Measurements from ENCODE around the gene NUP58.

Gene NUP58, protein sequence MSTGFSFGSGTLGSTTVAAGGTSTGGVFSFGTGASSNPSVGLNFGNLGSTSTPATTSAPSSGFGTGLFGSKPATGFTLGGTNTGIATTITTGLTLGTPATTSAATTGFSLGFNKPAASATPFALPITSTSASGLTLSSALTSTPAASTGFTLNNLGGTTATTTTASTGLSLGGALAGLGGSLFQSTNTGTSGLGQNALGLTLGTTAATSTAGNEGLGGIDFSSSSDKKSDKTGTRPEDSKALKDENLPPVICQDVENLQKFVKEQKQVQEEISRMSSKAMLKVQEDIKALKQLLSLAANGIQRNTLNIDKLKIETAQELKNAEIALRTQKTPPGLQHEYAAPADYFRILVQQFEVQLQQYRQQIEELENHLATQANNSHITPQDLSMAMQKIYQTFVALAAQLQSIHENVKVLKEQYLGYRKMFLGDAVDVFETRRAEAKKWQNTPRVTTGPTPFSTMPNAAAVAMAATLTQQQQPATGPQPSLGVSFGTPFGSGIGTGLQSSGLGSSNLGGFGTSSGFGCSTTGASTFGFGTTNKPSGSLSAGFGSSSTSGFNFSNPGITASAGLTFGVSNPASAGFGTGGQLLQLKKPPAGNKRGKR

DNA sequence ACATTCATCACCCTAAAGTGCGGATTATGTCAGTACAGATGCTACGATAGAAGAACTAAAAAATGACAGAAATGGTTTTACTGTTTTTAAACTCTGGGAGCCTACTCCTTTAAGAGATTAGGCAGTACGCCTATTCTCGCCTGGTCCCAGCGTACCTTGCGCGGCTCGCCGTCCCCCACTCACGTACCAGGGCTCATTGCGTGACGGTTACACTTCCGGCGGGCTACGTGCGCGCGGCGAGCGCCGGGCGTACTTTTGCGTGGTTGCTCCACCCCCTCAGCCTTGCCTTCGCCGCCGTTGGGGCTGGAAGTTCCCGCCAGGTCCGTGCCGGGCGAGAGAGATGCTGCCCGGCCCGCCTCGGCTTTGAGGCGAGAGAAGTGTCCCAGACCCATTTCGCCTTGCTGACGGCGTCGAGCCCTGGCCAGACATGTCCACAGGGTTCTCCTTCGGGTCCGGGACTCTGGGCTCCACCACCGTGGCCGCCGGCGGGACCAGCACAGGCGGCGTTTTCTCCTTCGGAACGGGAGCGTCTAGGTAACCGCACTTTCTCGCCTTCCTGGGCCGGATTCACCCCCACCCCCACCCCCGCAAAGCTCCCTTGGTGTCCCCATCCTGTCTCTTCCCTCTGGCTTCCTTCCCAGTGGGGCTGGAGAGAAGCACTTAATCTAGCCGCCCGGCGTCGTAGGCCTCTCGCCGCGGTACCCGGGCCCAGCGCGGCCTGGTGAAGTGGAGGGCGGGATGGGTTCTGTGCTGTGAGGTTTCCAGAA, at the start of gene NUP58:
Gene NUP58, plus strand, starts transcription at position 279 of the 767 bp plus-strand sequence. Its CDS starts 149 bp downstream, at position 428.
- DNase-seq (ENCODE audit: low spot score), result peak; percentile 98

DNA sequence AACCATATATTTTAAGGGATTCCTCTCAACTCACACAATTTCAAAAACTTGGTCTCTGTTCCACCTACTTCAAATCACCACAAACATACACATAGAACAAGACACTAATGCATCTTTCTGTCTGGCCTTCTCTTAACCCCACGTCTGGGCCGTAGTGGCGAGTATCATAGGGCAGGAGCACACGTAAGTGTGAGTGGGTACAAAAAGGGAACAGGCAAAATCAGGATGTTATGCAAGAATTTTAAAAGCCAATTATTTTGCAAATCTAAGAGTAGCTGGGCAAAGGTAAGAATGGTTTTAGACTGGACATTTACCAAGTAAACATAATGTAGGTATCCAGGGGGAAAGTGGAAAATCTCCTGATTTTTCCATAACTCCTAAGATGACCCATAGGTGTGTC, 49.2 kb upstream of the NUP58 start:
- no peak for DNase-seq (ENCODE audit: low spot score)

DNA sequence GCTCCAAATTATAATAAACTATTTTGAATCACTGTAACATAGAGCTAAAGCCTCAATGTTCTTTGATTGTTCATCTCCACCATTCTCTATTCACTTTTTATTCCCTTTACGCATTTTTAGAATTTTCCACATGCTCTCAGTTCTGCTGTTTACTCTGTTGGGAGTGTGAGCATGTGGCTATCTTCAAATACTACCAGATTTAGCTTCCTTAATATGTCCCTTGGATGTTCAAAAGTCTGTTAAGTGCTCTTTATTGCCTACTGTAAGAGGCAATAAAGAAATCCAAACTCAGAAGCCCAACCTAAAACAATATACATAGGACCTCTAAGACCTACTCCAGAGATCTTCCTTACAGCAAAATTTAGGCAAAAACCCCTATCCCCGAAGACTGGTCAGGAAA, 48.7 kb upstream of the NUP58 start:
- no peak for DNase-seq (ENCODE audit: low spot score)

DNA sequence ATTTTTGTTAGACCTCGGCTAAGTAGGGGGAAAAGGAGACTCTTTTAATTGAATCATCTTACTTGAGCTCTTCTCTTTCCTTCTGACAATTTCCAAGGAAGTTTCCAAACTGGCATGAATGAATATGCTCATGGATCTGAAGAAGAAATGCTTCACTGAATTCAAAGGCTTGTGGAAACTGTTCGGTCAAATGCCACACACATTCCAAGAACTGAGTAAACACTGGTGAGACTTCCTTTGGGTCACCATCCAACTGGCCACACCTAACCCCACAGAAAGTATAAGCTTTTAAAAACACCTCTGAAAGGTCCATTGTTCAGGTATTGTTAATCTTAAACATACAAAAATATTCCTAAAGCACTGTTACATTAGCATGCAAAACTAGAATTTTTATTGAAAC, 47.7 kb upstream of the NUP58 start:
- no peak for DNase-seq (ENCODE audit: low spot score)

DNA sequence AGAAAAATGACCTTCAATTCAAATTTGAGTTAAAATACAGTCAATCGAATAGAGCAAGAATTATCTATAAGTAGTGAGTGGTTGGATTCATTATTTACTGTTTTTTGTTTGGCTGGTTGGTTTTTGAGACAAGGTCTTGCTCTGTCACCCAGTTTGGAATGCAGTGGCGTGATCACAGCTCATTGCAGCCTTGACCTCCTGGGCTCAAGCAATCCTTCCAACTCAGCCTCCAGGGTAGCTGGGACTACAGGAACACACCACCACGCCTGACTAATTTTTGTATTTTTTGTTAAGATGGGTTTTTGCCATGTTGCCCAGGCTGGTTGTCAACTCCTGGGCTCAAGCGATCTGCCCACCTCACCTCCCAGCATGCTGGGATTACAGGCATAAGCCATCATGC, 39.2 kb upstream of the NUP58 start:
- no peak for DNase-seq (ENCODE audit: low spot score)

DNA sequence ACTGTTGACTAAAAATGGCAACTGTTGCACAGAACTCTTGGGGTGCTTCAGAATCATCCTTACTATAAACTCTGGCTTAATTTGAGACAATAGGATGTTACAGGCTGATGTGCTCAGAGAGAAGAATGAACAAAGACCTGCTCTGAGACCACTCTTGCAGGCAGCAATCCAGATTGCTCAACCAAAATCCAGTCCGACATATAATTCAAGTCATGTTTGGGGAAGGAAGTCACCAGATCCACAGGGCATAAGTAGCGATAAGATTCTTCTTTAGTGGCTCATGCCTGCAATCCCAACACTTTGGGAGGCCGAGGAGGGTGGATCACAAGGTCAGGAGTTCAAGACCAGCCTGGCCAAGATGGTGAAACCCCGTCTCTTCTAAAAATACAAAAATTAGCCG, 34.7 kb upstream of the NUP58 start:
- no peak for DNase-seq (ENCODE audit: low spot score)

DNA sequence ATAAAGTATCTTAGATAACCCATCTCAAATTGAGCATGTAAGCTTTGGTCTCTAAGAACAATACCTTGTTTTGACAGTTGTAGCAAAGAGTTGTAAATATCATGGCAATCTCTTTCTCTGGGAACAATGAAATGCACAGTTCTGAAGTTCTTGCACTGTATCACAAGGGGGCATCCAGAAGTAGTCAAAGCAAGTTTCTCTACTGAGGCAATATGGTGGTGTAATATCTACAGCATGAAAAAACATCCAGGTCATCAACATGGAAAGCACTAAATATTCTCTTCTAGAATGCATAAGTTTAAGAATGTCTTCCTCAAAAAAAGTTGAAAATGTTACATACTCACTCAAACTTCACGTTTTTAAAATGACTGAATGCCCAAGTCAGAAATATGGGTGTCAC, 33.7 kb upstream of the NUP58 start:
- DNase-seq (ENCODE audit: low spot score), result peak; percentile 18

DNA sequence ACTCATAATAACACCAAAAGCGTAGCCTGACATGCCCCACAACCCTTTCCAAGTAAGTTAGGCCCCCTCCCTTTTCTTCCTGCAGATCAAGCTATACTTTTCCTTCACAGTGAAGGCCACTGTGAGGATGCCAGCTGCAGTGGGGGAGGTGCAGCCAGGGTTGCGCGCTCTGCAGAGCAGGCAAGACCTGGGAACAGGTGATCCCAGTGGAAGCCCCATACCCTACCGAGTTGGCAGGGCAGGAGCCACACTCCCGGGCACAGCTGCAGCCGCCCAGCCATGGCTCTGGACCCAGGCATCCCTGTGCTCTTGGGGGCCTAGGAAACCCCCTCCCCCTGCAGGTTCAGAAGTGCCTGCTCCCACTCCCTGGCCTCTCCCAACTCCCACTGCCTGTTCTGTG, 32.9 kb upstream of the NUP58 start:
- no peak for DNase-seq (ENCODE audit: low spot score)

DNA sequence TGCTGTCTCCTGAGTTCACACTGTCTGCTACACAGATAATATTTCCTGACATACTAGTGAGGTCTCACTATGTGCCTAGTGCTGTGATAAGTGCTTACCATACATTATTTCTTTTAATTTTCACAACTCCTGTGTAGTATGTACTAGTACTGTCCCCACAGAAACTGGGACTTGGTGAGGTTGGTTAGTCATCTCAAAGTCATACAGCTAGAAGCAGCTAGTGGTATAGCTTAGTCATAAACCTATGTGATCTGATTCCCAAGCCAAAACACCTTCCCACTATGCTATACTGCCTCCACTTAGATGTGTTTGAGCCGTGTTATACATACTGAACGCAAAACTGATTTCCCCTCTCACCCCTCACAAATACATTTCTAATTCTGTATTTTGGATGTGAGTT, 24.7 kb upstream of the NUP58 start:
- DNase-seq (ENCODE audit: low spot score), result no peak

DNA sequence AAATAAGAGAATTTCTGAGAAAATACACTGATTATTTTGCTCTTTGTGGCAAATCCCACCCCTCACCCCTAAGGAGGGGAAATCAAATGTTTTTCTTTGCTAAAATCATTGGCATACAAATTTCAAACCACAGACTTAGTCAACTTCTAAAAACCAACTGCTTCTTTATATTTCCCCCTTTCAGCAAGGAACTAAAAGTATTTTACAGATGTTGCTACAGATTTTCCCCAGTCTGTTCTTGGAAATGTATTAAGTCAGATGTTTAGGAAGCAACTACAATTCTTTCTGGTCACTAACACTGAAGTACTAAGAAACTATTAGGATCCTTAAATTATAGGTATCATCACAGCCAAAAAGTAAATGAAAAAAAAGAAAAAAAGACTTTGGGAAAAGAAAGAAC, 21.0 kb upstream of the NUP58 start:
- no peak for DNase-seq (ENCODE audit: low spot score)

DNA sequence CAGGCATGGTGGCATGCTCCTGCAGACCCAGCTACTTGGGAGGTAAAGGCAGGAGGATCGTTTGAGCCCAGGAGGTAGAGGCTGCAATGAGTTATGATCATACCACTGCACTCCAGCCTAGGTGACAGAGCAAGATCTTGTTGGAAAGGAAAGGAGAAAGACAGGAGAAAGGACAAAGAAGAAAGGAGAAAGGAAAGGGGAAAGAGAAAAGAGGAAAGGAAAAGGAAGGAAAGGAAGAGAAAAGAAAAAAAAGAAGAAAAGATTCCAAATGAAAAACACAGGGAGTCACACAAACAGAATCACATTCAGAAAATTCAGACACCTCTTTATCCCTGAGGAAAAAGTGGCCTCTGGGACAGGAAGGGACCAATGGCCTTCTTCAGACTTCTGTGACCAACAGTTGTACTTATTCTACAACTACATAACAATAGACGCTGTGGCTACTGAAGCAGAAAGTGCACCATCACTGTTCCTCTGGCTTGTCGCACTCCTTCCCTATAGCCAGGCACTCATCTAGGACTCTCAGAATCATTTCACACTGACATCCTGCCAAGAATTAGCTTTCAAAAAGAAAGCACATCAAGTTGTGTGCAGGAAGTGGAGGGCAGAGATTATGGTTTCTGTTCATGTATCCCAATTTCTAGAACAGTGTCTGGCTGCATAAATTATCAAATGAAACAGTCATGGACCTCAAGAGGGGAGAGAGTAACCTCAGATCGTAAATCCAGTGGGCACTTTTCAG, 20.1 kb upstream of the NUP58 start:
- DNase-seq (ENCODE audit: low spot score), result peak; percentile 17

DNA sequence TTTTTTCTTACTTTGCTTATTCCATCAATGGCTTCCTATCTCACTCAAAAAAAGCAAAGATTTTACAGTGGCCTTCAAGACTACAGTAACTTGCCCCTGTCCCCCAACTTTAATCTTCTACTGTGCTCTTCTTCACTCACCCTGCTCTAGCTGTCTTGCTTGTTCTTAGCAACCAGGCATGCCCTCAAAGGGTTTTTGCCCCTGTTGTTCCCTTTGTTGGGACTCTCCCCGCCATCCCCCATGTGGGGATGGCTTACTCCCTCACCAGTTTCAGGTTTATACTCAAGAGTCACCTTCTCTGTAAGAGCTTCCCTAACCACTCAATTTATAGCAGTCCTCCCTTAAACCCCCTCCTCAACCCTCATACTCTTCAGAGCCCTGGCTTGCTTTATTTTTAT, 19.5 kb upstream of the NUP58 start:
- no peak for DNase-seq (ENCODE audit: low spot score)

DNA sequence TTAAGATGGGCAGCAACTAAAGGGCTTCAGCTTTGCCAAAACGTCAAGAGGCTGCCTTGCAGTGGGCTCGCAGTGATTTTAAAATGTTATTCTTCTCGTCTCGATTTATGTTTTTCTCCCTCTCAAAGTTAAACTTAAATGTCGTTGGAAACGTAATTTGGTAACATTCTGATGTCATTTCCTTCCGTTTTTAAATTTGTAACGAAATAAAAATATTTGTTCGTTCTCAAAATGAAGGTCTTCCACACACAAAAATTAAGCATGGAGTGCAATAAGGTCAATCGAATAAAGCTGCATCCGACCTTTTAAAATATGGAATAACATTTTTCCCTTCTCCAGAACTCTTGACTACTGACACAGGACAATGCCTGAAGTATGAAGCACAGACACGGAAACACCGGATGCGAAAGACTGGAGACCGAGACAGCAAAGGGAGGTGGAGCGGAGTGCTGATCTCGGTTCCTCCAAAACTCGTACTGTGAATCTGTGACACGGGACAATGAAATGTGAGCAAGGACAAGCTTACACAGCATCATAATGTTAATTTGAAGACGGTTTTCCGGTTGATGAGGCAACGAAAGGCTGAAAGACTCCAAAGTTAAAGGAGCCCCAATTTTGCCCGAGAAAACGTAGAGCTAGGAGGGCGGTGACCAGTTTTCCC, 15.0 kb upstream of the NUP58 start:
- peak; percentile 60 for DNase-seq (ENCODE audit: low spot score)

DNA sequence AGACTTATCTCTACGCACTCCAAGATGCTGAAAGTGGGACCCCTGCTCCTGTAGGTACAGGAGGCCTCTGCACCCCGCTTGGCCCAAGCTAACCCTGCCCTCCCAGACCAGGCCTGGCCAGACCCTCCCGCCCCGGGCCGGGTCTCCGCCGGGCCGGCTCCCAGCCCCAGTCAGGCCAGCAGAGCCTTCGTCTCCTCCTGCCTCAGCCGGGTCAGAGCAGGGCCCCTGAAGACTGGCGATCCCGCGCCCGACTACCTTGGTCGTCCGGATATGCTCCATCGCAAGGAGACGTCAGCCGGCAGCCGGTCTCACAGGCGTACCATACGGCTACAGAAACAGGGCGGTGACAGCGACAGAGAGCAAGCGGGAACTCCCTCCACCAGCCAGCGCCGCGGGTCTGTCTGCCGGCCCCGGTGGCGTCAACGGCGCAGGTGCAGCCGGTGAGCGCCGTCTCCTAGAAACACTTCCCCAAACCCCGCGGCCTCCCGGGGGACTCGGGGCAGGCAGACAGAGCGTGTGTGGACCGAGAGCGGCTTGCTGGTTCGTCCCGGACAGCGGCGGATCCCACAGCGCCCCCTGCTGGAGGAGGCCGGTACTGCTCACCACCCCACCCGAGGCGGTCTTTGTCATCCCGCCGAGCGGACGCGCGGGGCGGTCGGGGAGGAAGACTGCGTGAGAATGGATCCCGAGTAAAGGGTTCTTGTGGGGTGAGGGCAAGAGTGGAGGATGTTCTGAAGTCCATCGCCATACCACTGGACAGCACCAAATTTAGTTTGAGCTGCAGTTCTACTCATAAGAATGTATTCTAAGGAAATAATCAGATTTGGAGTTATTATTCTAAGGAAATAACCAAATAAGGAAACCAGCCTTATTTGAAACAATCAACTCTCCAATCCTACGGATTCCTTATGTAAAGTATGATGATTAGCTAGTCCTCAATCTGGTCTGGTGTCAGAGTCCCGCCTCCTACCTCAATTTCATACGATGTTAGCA, 14.2 kb upstream of the NUP58 start, which contains the start of gene MTMR6:
Gene MTMR6, minus strand, starts transcription at position 520 of the 993 bp plus-strand sequence. Its CDS starts 241 bp downstream, at position 279.
- peak; percentile 93 for DNase-seq (ENCODE audit: low spot score)

DNA sequence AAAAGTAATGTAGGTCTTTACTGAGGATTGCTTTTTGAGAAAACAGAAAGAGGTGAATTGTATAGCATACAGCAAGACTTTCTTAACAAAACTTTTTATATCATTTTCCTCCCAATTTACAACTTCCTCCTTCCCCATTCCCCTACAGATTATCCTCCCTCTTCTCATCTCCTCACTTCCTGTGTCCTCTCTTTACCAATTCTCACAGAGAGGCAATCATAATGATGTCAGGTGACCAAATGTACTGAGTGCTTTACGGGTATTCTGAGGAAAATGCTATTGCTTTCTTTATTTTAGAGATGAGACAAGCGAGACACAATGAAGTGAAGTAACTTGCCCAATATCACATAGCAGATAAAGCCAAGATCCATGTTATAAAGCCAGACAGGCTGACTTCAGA, 12.5 kb upstream of the NUP58 start:
- no peak for DNase-seq (ENCODE audit: low spot score)

DNA sequence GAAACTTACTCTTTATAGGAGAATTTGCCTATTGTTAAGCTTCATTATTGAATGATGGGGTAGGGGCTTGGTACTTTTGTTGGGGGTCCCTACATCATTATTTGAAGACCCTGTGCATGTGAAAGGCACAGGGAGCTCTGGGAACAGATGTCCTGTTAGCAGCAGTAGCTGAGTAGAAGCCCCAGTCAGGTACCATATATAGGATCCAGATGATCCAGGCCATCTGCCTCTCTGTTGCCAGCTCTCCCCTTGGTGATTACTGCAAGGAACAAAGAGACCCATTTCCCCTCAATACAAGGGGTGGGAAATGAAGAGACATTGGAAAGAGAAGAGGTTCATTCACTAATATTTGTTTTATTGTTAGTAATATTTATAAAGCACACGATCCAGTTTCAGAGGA, 9.7 kb upstream of the NUP58 start:
- no peak for DNase-seq (ENCODE audit: low spot score)

DNA sequence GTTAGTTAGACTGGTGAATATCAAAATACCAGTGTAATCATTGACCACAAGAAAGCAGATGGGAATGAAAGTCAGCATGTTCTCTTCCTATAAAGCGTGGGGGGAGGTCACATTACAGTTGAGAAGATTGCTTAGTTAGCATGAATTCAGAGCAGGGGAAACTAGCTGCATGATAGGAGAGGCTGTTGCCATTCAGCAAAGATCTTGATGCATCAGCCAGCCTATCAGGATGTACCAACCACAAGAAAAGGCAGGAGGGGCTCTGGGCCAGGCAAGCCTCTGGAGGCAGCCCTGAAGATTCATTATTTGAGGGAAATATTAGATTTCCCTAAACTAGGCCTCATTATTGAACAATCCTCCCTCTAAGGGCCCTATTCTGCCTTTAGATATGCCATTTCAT, 9.1 kb upstream of the NUP58 start:
- DNase-seq (ENCODE audit: low spot score), result no peak

DNA sequence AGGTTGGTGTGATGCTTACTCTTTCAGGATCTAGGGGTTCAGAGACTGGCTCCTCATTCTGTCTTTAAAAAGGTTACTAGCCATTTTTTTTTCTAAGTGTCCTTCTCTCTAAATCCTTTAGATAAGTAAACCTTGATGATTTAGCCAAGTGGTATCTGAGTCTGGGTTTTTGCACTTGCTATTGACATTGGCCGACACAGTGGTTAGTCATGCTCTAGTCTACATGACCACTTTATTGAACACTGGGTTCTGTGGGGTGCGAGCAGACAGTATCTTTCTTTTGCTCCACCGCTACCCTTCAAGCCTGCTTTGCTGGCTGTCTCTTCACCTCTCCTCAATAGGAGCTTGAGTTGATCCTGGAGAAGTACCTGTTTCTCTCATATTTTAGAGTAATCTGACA, 6.2 kb upstream of the NUP58 start:
- no peak for DNase-seq (ENCODE audit: low spot score)

DNA sequence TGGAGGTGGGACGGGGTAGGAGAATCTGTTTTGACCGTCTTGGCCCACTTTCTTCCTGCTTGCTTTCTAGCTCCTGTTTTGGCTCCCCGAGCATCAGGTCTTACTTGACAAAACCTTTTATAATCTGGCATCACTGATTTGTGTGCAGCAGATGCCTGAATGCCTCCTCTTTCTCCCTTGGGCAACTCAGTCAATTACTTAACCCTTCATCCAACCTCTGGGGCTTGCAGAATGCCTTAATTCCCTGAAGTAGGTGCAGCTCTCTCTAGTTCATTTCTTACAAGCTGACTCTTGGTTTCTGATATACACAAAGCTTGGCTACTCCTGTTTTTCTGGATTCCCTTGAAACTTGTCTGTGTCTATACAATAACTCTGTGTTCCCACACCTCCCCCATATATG, 5.7 kb upstream of the NUP58 start:
- DNase-seq (ENCODE audit: low spot score), result no peak

DNA sequence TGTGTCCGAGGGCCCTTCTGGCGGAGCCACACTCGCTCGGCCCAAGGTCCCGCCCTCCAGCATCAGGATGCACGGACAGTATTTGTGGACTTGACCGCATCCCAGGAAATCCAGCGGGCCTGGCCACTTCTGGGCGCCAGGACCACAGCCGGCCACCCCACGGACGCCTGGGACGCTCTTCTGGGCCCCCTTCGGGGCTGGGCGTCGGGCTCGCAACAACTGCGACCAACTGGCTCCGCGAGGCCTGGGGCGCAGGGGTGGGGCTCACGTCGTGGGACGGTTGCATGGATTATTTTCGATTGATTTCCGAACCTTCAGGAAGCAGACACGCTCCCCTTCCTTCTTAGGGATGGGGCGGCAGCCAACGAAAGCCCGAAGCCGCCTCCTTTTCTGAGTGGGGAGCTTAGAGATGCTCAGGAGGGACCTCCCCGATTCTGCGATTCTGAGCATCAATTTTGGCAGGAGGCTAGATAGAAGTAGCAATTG, 521 bp upstream of the NUP58 start:
- no peak for DNase-seq (ENCODE audit: low spot score)

All from Ammon's horn (tissue), 1 donor.